ENCODE results near the gene TMEM30B. TPM values are rescaled to one million over a fixed set of nuclear protein-coding genes. Genes with fewer than 3 reads are reported as not detected.

TMEM30B gene
- total and polyA plus RNA-seq, 10 of the 15 experiments (the other 5 are each of a cell fraction or from before 2014, with no cell fraction given) = 0.10 TPM; not detected in 9

GRCh38 chr14:61319086-61319485, 37.9 kb upstream of the TMEM30B start:
- Histone ChIP-seq H3K9ac (ENCODE audit: control insufficient read depth, insufficient read depth, low read length) (no peak overlapping the region), H2AFZ (ENCODE audit: control insufficient read depth, low read depth, low read length) (no peak overlapping the region), H4K20me1 (ENCODE audit: control insufficient read depth, insufficient read depth) (no peaks in the 10 kb centered on the region), H3K79me2 (ENCODE audit: control insufficient read depth, insufficient read depth, low read length) (peaks cover 30% of the 10 kb centered on the region), H3K27me3 (replicated peaks in 1 of 2; ENCODE audit: control insufficient read depth in 2 of 2, insufficient read depth in 2 of 2, low read length in 1 of 2) (no peaks in the 10 kb centered on the region; a peak in 1 of 4 replicates), H3K4me2 (ENCODE audit: control insufficient read depth, insufficient read depth) (no peak overlapping the region), H3K36me3 (ENCODE audit: control insufficient read depth in 2 of 2, insufficient read depth in 2 of 2, low read length in 1 of 2) (no peaks in the 10 kb centered on the region; a peak in 1 of 4 replicates), H3K4me1 (ENCODE audit: control insufficient read depth, insufficient read depth, low read length) (peaks cover 6% of the 10 kb centered on the region; the same call in 1 of the 2 replicates), H3K27ac (ENCODE audit: control insufficient read depth, insufficient read depth) (no peak overlapping the region), H3K9me3 (replicated peaks; ENCODE audit: control insufficient read depth, insufficient read depth, low read length) (peaks cover under 1% of the 10 kb centered on the region; the same call in 2 of the 3 replicates), H3K4me3 (no peak overlapping the region)
- DNase-seq (ENCODE audit: low read depth, low spot score) (no peak), ATAC-seq (no peak), FAIRE-seq (no peak)
- 68% methylated on average over 3 of the region's 3 CpGs for WGBS (ENCODE audit: insufficient coverage, insufficient replicate concordance, low lambda C conversion rate, missing lambda C conversion rate)
- in situ Hi-C loops (cut with MboI) (loop anchor here (25.0 kb wide), 1 partner anchor 118 kb away; no protein-coding TSS in a partner anchor), intact Hi-C loops (cut with micrococcal nuclease; ENCODE audit: unreplicated experiment) (no loop called here)
- POLR2A ChIA-PET = interaction anchor here (0.9 to 1.2 kb wide), 2 partner anchors 22 to 66 kb away, joined by 3 read pairs; no protein-coding TSS in a partner anchor
- BruUV-seq (replicated peaks) = no TSS peak
- RAD21 ChIA-PET (ENCODE audit: unreplicated experiment) = interaction anchor here (0.7 to 6.9 kb wide), 6 partner anchors 18 to 519 kb away, joined by 3 to 62 read pairs (median 4); no protein-coding TSS in a partner anchor
- SMC1A ChIA-PET (ENCODE audit: uncharacterized antibody, unreplicated experiment) = interaction anchor here (0.8 to 1.9 kb wide), 4 partner anchors 14 to 160 kb away, joined by 3 to 4 read pairs (median 4); no protein-coding TSS in a partner anchor
- CTCF ChIA-PET = interaction anchor here (0.6 to 2.3 kb wide), 5 partner anchors 11 to 991 kb away, joined by 3 to 6 read pairs (median 4); no protein-coding TSS in a partner anchor
- TF ChIP-seq RAD51 (IDR thresholded peaks at IDR 0.05) (no peak), BACH1 (IDR thresholded peaks at IDR 0.05; ENCODE audit: borderline replicate concordance) (no peak), CREM (IDR thresholded peaks at IDR 0.05; ENCODE audit: low read depth) (no peak), BRCA1 (IDR thresholded peaks at IDR 0.05; ENCODE audit: low read depth, low read length) (no peak), CUX1 (IDR thresholded peaks at IDR 0.05; ENCODE audit: insufficient replicate concordance, low read depth, low read length) (no peak), ZBTB33 (IDR thresholded peaks at IDR 0.05) (no peak), E2F4 (IDR thresholded peaks at IDR 0.05; ENCODE audit: low read depth, low read length) (no peak), HDAC2 (IDR thresholded peaks at IDR 0.05) (no peak)
- TF ChIP-seq, protein P1, sequence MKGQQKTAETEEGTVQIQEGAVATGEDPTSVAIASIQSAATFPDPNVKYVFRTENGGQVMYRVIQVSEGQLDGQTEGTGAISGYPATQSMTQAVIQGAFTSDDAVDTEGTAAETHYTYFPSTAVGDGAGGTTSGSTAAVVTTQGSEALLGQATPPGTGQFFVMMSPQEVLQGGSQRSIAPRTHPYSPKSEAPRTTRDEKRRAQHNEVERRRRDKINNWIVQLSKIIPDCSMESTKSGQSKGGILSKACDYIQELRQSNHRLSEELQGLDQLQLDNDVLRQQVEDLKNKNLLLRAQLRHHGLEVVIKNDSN (IDR thresholded peaks at IDR 0.05; ENCODE audit: borderline replicate concordance, extremely low read length, insufficient read depth, low read depth, low read length) = no peak
- TF ChIP-seq, protein P2, sequence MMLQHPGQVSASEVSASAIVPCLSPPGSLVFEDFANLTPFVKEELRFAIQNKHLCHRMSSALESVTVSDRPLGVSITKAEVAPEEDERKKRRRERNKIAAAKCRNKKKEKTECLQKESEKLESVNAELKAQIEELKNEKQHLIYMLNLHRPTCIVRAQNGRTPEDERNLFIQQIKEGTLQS (IDR thresholded peaks at IDR 0.05; ENCODE audit: borderline replicate concordance, extremely low read depth, low read depth, low read length) = no peak
